ENCODE measurements around the gene IL17F. TPM values are rescaled to one million over a fixed set of nuclear protein-coding genes. Genes with fewer than 3 reads are reported as not detected.

IL17F gene
- total RNA-seq, 4 donors from 2014 or later: 1.4 TPM; not detected in 3

DNA sequence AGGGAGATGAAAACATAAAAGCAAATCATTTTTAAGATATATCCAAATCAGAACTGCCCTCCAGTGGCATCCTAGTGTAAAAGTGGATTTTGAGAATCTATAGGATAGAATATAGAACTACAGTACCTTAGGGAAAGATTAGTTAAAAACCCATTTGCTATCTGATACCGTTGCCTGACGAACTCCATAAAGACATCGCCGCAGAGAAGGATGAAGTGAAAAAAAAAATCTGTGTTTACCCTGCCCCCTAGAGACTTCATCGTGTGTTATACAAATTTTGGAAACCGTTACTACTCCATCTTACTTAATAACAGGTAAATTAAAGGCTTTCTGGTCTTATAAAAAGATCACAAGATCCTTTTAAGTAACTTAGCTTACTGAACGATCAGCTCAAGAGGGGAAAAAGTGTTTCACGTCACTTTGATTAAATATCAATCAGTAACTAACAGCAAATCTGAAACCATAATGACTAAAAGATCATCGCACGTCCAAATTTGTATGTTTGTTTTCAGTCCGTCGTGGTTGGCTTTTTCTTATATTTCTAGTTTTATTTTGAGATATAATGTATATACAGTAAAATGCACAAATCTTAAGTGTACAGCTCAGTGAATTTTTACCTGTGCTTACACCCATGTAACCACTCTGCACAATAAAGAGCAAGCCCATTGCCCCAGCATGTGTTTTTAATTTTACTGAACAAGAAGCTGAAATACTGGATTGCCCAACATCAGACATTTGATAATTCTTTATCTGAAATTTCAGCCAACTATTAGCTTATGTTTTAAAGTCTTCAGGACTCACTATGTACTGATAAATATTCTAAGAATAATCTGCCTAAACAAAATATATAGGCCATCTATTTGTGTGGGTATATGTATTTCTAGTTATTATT lies 41.1 kb upstream of the IL17F start:
- intact Hi-C loops (cut with DNase I): loop anchor here (10.0 kb wide), 1 partner anchor 119 kb away; no protein-coding TSS in a partner anchor
- DNase-seq: no peak
- H3K27me3 ChIP-seq: no peaks in the 10 kb centered on the region
- H3K4me3 ChIP-seq: peak overlapping the region; percentile 61 to 94 (median 84)
- 14 to 17% methylated on average over 12 of the region's 12 CpGs for WGBS, 2 donors
- H3K36me3 ChIP-seq: peaks cover 0 to 23% (median 17%) of the 10 kb centered on the region in 3 donors
- peak overlapping the region in 3 of 4 donors; percentile 36 to 57 (median 44) for H3K27ac ChIP-seq
- no peak for TF ChIP-seq POLR2A (IDR thresholded peaks at IDR 0.05)
- TF ChIP-seq, protein P1, sequence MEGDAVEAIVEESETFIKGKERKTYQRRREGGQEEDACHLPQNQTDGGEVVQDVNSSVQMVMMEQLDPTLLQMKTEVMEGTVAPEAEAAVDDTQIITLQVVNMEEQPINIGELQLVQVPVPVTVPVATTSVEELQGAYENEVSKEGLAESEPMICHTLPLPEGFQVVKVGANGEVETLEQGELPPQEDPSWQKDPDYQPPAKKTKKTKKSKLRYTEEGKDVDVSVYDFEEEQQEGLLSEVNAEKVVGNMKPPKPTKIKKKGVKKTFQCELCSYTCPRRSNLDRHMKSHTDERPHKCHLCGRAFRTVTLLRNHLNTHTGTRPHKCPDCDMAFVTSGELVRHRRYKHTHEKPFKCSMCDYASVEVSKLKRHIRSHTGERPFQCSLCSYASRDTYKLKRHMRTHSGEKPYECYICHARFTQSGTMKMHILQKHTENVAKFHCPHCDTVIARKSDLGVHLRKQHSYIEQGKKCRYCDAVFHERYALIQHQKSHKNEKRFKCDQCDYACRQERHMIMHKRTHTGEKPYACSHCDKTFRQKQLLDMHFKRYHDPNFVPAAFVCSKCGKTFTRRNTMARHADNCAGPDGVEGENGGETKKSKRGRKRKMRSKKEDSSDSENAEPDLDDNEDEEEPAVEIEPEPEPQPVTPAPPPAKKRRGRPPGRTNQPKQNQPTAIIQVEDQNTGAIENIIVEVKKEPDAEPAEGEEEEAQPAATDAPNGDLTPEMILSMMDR (IDR thresholded peaks at IDR 0.05): peak in 1 of 6 experiments; percentile 17
- H3K9me3 ChIP-seq: no peaks in the 10 kb centered on the region
- peaks cover 0 to 33% (median 12%) of the 10 kb centered on the region in 3 donors for H3K4me1 ChIP-seq

DNA sequence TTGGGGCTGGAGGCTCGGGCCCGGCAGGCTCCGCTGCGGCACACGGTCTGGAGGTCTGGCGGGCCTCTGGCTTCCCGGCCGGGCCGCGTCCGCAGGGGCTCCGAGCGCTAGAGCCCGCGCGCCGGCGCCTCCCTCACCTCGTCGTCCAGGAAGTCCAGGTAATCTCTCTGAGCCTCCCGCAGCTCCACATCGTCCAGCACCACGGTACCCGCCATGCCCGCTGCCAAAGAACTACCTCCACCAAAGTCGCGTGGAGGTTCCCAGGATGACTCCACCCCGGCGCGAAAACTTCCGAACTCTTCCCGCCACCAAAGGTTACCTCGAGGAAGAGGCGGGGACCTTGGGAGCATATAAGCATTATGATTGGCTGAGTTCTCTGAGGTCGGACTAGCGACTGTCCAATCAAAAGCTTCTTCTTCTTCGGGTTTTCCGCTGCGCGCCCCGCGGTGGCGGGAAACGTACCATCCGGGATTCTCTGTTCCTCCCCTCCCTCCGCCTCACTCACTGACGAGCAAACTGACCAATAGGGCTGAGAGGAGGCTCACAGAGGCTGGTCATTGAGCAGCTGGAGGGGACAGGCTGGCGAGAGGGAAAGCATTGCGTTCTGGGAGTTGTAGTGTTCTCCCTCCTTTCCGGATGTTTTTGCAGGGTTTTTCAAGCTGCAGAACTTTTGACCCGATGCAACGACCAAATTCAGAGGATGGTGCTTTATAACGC lies 40.3 kb upstream of the IL17F start, which contains the start of gene MCM3:
MCM3 (minus strand) TSS at position 283 of the 717 bp plus-strand sequence; CDS start at position 215, 68 bp downstream.
- WGBS, 2 donors: 1 to 2% methylated on average over 18 to 20 of the region's 53 CpGs

DNA sequence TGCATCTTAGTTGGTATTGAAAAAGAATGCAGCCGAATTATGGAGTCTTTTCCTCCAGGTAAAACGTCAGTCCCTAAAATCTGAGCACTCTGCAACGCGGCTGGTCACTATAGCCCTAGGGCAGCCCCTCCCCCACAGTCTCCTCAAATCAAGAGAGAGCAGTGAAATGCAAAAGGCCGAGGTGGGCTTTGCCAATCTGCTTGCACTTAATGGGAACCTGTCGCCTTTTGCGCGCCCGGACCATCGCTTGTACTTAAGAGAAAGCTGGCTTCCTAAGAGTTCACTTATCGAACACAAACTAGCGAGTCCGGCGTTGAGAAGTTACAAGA lies 39.8 kb upstream of the IL17F start:
- intact Hi-C loops (cut with DNase I): loop anchor here (10.0 kb wide), 1 partner anchor 121 kb away; no protein-coding TSS in a partner anchor
- H3K4me1 ChIP-seq: peaks cover 0 to 33% (median 12%) of the 10 kb centered on the region in 3 donors
- TF ChIP-seq, protein P1 (IDR thresholded peaks at IDR 0.05): no peak
- no peak for TF ChIP-seq POLR2A (IDR thresholded peaks at IDR 0.05)
- peaks cover 3 to 36% (median 22%) of the 10 kb centered on the region in 3 donors for H3K36me3 ChIP-seq
- no peaks in the 10 kb centered on the region for H3K27me3 ChIP-seq
- peak overlapping the region; percentile 61 to 94 (median 84) for H3K4me3 ChIP-seq
- H3K9me3 ChIP-seq: no peaks in the 10 kb centered on the region
- WGBS, 2 donors: 0 to 3% methylated on average over 5 to 9 of the region's 14 CpGs
- peak overlapping the region; percentile 51 to 86 (median 78) for H3K27ac ChIP-seq
- DNase-seq: peak; percentile 20

More for the DNA sequence above, 40.3 kb upstream of the IL17F start, which contains the start of gene MCM3:
- Histone ChIP-seq H3K36me3 (peaks cover 0 to 31% (median 17%) of the 10 kb centered on the region in 3 donors), H3K4me1 (peaks cover 0 to 33% (median 12%) of the 10 kb centered on the region in 3 donors), H3K27me3 (no peaks in the 10 kb centered on the region), H3K9me3 (no peaks in the 10 kb centered on the region), H3K4me3 (peak within 1 kb of the TSS; percentile 61 to 94 (median 84)), H3K27ac (peak within 1 kb of the TSS; percentile 51 to 86 (median 78))
- intact Hi-C loops (cut with DNase I): loop anchor here (10.0 kb wide), 1 partner anchor 120 kb away; no protein-coding TSS in a partner anchor
- DNase-seq: peak; percentile 90
- TF ChIP-seq, protein P1 (IDR thresholded peaks at IDR 0.05): peak in 3 of 6 experiments; percentile 27 to 39 (median 31)
- TF ChIP-seq POLR2A (IDR thresholded peaks at IDR 0.05): peak in 1 of 4 donors; percentile 12

DNA sequence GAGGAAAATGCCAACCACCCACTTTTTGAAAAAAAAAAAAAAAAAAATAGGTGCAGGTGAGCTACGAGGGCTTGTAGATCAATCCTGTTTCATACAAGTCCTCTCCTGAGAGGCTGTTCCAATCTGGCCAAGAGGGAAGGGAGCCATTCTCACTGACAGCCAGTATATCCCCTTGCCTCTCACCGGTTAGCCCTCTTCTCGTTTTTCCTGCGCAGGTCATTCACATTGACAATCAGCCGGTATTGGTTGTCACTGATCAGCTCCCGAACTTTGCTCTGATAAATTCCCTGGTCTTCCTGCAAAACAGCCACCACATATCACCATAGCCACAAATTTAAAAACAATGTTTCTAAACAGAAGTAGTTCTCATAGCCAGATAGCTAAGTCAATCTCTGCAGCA lies 38.8 kb upstream of the IL17F start:
- no peak for DNase-seq
- whole genome bisulfite sequencing, 2 donors: 37 to 40% methylated on average over 6 of the region's 6 CpGs
- Histone ChIP-seq H3K36me3 (peaks cover 7 to 46% (median 29%) of the 10 kb centered on the region in 3 donors), H3K4me1 (peaks cover 0 to 33% (median 12%) of the 10 kb centered on the region in 3 donors), H3K27me3 (no peaks in the 10 kb centered on the region), H3K4me3 (peak overlapping the region in 1 of 4 donors; percentile 94), H3K27ac (no peak overlapping the region), H3K9me3 (no peaks in the 10 kb centered on the region)
- no peak for TF ChIP-seq POLR2A (IDR thresholded peaks at IDR 0.05)
- TF ChIP-seq, protein P1 (IDR thresholded peaks at IDR 0.05): no peak
- intact Hi-C loops (cut with DNase I): loop anchor here (10.0 kb wide), 1 partner anchor 122 kb away; no protein-coding TSS in a partner anchor

Data from esophagus squamous epithelium (tissue), 5 donors.